ENCODE measurements around the gene CNIH2.

DNA sequence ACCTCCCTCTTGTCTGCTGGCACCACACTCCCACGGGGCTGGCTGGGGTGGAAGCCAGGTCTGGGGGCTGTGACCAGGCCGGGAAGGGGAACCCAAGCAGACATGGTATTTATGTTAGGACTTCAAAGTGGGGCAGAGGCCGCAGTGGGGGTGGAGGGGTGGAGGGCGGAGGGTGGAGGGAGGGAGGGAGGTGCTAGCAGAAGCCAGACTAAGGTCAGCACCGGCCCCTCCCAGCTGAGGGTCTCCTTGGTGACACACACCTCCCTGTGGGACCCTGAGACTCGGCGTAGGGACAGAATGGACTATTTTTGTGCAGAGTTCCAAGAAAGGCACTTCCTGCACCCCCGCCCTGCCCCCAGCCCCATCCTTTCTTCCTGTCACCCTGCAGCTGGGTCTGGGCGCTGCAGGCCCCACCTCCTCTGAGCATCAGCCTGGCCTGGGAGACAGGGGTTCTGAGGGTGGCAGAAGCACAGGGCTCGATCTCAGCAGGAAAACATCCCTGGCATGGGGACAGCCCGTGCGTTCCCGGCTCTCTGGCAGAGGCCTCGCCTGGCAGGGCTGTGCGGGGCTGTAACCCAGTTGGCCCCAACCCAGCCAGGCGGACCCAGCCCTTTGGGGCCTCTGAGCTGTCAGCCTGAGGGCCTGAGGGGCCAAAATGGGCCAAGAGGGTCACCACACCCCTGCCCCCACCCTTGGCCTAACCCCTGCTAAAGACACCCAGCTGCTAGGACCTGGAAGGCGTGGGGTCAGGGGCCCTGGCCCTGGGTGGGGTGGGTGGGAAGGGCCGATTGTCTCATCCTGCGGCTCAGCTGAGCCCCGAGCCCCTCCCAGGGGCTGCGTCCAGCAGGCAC is 48.5 kb downstream of the CNIH2 start:
- TF ChIP-seq U2AF2 (optimal IDR thresholded peaks at IDR 0.05; ENCODE audit: low read depth, low read length) (no peak), NCOR1 (IDR thresholded peaks at IDR 0.05) (no peak), NRF1 (conservative IDR thresholded peaks at IDR 0.05 in 1 of 2, IDR thresholded peaks at IDR 0.05 in 1 of 2) (no peak), FOXJ2 (tag; IDR thresholded peaks at IDR 0.05) (no peak), SRF (CRISPR knock-in tag; IDR thresholded peaks at IDR 0.05) (no peak), SMAD3 (CRISPR knock-in tag; conservative IDR thresholded peaks at IDR 0.05) (no peak), TRIM28 (IDR thresholded peaks at IDR 0.05) (no peak), YBX1 (IDR thresholded peaks at IDR 0.05) (no peak), EZH2 (IDR thresholded peaks at IDR 0.05; ENCODE audit: borderline replicate concordance, low read depth, low read length) (no peak), PHF21A (IDR thresholded peaks at IDR 0.05; ENCODE audit: borderline replicate concordance, low read depth) (no peak), FOXM1 (IDR thresholded peaks at IDR 0.05; ENCODE audit: low read depth) (no peak), FOXM1 (CRISPR knock-in tag; IDR thresholded peaks at IDR 0.05; ENCODE audit: low read depth) (no peak), RFX5 (IDR thresholded peaks at IDR 0.05; ENCODE audit: low read depth, low read length) (no peak)
- TF ChIP-seq, protein P1, sequence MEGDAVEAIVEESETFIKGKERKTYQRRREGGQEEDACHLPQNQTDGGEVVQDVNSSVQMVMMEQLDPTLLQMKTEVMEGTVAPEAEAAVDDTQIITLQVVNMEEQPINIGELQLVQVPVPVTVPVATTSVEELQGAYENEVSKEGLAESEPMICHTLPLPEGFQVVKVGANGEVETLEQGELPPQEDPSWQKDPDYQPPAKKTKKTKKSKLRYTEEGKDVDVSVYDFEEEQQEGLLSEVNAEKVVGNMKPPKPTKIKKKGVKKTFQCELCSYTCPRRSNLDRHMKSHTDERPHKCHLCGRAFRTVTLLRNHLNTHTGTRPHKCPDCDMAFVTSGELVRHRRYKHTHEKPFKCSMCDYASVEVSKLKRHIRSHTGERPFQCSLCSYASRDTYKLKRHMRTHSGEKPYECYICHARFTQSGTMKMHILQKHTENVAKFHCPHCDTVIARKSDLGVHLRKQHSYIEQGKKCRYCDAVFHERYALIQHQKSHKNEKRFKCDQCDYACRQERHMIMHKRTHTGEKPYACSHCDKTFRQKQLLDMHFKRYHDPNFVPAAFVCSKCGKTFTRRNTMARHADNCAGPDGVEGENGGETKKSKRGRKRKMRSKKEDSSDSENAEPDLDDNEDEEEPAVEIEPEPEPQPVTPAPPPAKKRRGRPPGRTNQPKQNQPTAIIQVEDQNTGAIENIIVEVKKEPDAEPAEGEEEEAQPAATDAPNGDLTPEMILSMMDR (IDR thresholded peaks at IDR 0.05 in 2 of 3, conservative IDR thresholded peaks at IDR 0.05 in 1 of 3; ENCODE audit: insufficient read depth in 2 of 3, low read depth in 1 of 3, low read length in 3 of 3) = no peak

Data from K562 (cell line).